Measurements from ENCODE around the gene PRKAR1B. TPM values are rescaled to one million over a fixed set of nuclear protein-coding genes. Genes with fewer than 3 reads are reported as not detected.

The PRKAR1B gene
- total RNA-seq, 2 experiments from 2014 or later: 13.1 to 13.4 TPM

GRCh38 chr7:593324-594115 is 133.6 kb downstream of the PRKAR1B start:
- H3K4me1 Mint-ChIP-seq: peaks cover 8% of the 10 kb centered on the region
- no peak overlapping the region for H3K4me3 Mint-ChIP-seq
- ChIA-PET POLR2A (interaction anchor here (1.0 to 4.4 kb wide), 2 partner anchors 9 kb away, joined by 3 to 21 read pairs; no protein-coding TSS in a partner anchor), CTCF (no interaction called here)
- no peak overlapping the region for H3K27ac Mint-ChIP-seq
- peaks cover 15% of the 10 kb centered on the region for H3K36me3 Mint-ChIP-seq (ENCODE audit: low read depth)
- DNase-seq: no peak
- H3K9me3 Mint-ChIP-seq: peaks cover 6% of the 10 kb centered on the region
- H3K27me3 Mint-ChIP-seq: no peaks in the 10 kb centered on the region

- Mint-ChIP-seq H3K27ac (no peak overlapping the region), H3K36me3 (ENCODE audit: low read depth) (peaks cover 23% of the 10 kb centered on the region), H3K4me1 (peaks cover 8% of the 10 kb centered on the region), H3K9me3 (peaks cover 10% of the 10 kb centered on the region), H3K4me3 (no peak overlapping the region), H3K27me3 (no peaks in the 10 kb centered on the region)
- ChIA-PET POLR2A (no interaction called here), CTCF (no interaction called here)
- DNase-seq: no peak
Observed at GRCh38 chr7:591856-592628, 135.0 kb downstream of the PRKAR1B start.

- ChIA-PET POLR2A (no interaction called here), CTCF (no interaction called here)
- no peak overlapping the region for H3K4me3 Mint-ChIP-seq
- DNase-seq: no peak
- peaks cover 13% of the 10 kb centered on the region for H3K9me3 Mint-ChIP-seq
- H3K36me3 Mint-ChIP-seq (ENCODE audit: low read depth): peaks cover 29% of the 10 kb centered on the region
- H3K27ac Mint-ChIP-seq: no peak overlapping the region
- H3K27me3 Mint-ChIP-seq: no peaks in the 10 kb centered on the region
- peaks cover 13% of the 10 kb centered on the region for H3K4me1 Mint-ChIP-seq
Observed at GRCh38 chr7:590731-591551, 136.1 kb downstream of the PRKAR1B start.

- Mint-ChIP-seq H3K9me3 (peaks cover 15% of the 10 kb centered on the region), H3K36me3 (ENCODE audit: low read depth) (peaks cover 32% of the 10 kb centered on the region), H3K27ac (no peak overlapping the region), H3K4me3 (no peak overlapping the region), H3K4me1 (peaks cover 21% of the 10 kb centered on the region), H3K27me3 (no peaks in the 10 kb centered on the region)
- ChIA-PET CTCF (no interaction called here), POLR2A (no interaction called here)
- no peak for DNase-seq
Observed at GRCh38 chr7:589781-590575, 137.1 kb downstream of the PRKAR1B start.

- ChIA-PET CTCF (no interaction called here), POLR2A (interaction anchor here (4.5 kb wide), 1 partner anchor 15 kb away, joined by 96 read pairs; no protein-coding TSS in a partner anchor)
- Mint-ChIP-seq H3K27ac (no peak overlapping the region), H3K4me3 (no peak overlapping the region), H3K36me3 (ENCODE audit: low read depth) (peaks cover 39% of the 10 kb centered on the region), H3K4me1 (peaks cover 37% of the 10 kb centered on the region), H3K9me3 (peaks cover 15% of the 10 kb centered on the region), H3K27me3 (no peaks in the 10 kb centered on the region)
- no peak for DNase-seq
Observed at GRCh38 chr7:587767-588166, 139.3 kb downstream of the PRKAR1B start.

- H3K36me3 Mint-ChIP-seq (ENCODE audit: low read depth): peaks cover 39% of the 10 kb centered on the region
- ChIA-PET CTCF (interaction anchor here (0.9 kb wide), 1 partner anchor 18 kb away, joined by 3 read pairs; no protein-coding TSS in a partner anchor), POLR2A (interaction anchor here (3.3 to 4.5 kb wide), 3 partner anchors 9 to 31 kb away, joined by 21 to 96 read pairs (median 36); no protein-coding TSS in a partner anchor)
- no peak overlapping the region for H3K4me3 Mint-ChIP-seq
- H3K27me3 Mint-ChIP-seq: no peaks in the 10 kb centered on the region
- peaks cover 38% of the 10 kb centered on the region for H3K4me1 Mint-ChIP-seq
- H3K27ac Mint-ChIP-seq: peak overlapping the region; percentile 77
- no peak for DNase-seq
- H3K9me3 Mint-ChIP-seq: peaks cover 15% of the 10 kb centered on the region
Observed at GRCh38 chr7:586494-586893, 140.6 kb downstream of the PRKAR1B start.

GRCh38 chr7:585873-586272 is 141.2 kb downstream of the PRKAR1B start:
- peaks cover 15% of the 10 kb centered on the region for H3K9me3 Mint-ChIP-seq
- POLR2A ChIA-PET: interaction anchor here (1.4 to 4.5 kb wide), 4 partner anchors 10 to 141 kb away, joined by 4 to 96 read pairs (median 28); partner anchors contain the start of gene PRKAR1B
- H3K27me3 Mint-ChIP-seq: no peaks in the 10 kb centered on the region
- H3K36me3 Mint-ChIP-seq (ENCODE audit: low read depth): peaks cover 39% of the 10 kb centered on the region
- H3K4me3 Mint-ChIP-seq: no peak overlapping the region
- H3K27ac Mint-ChIP-seq: peak overlapping the region; percentile 77
- peaks cover 38% of the 10 kb centered on the region for H3K4me1 Mint-ChIP-seq
- CTCF ChIA-PET: interaction anchor here (0.9 kb wide), 1 partner anchor 19 kb away, joined by 3 read pairs; no protein-coding TSS in a partner anchor
- no peak for DNase-seq

- peaks cover 15% of the 10 kb centered on the region for H3K9me3 Mint-ChIP-seq
- H3K4me3 Mint-ChIP-seq: no peak overlapping the region
- CTCF ChIA-PET: interaction anchor here (1.3 to 2.3 kb wide), 2 partner anchors 16 to 34 kb away, joined by 4 to 8 read pairs; no protein-coding TSS in a partner anchor
Observed at GRCh38 chr7:585229-585711, 141.8 kb downstream of the PRKAR1B start.

GRCh38 chr7:584820-585219 is 142.3 kb downstream of the PRKAR1B start:
- DNase-seq: no peak
- Mint-ChIP-seq H3K27me3 (no peaks in the 10 kb centered on the region), H3K4me1 (peaks cover 38% of the 10 kb centered on the region), H3K4me3 (peak overlapping the region; percentile 79), H3K36me3 (ENCODE audit: low read depth) (peaks cover 39% of the 10 kb centered on the region), H3K27ac (peak overlapping the region; percentile 88), H3K9me3 (peaks cover 15% of the 10 kb centered on the region)
- ChIA-PET POLR2A (interaction anchor here (0.7 to 4.5 kb wide), 7 partner anchors 8 to 292 kb away, joined by 3 to 96 read pairs (median 4); partner anchors contain the start of gene PRKAR1B), CTCF (interaction anchor here (1.3 to 2.3 kb wide), 2 partner anchors 17 to 35 kb away, joined by 4 to 8 read pairs; no protein-coding TSS in a partner anchor)

More at GRCh38 chr7:585229-585711, 141.8 kb downstream of the PRKAR1B start:
- peak; percentile 74 for DNase-seq
- peak overlapping the region; percentile 77 for H3K27ac Mint-ChIP-seq
- peaks cover 39% of the 10 kb centered on the region for H3K36me3 Mint-ChIP-seq (ENCODE audit: low read depth)
- H3K27me3 Mint-ChIP-seq: no peaks in the 10 kb centered on the region
- POLR2A ChIA-PET: interaction anchor here (0.7 to 4.5 kb wide), 7 partner anchors 8 to 292 kb away, joined by 3 to 96 read pairs (median 4); partner anchors contain the start of gene PRKAR1B
- H3K4me1 Mint-ChIP-seq: peaks cover 38% of the 10 kb centered on the region

GRCh38 chr7:584122-584465 is 143.0 kb downstream of the PRKAR1B start:
- POLR2A ChIA-PET: interaction anchor here (0.7 to 4.5 kb wide), 6 partner anchors 9 to 222 kb away, joined by 3 to 96 read pairs (median 12); no protein-coding TSS in a partner anchor
- DNase-seq: peak; percentile 94
- CTCF ChIA-PET: interaction anchor here (1.3 to 2.3 kb wide), 2 partner anchors 17 to 36 kb away, joined by 4 to 8 read pairs; no protein-coding TSS in a partner anchor
- peak overlapping the region; percentile 88 for H3K27ac Mint-ChIP-seq
- no peaks in the 10 kb centered on the region for H3K27me3 Mint-ChIP-seq
- H3K4me1 Mint-ChIP-seq: peaks cover 38% of the 10 kb centered on the region
- peaks cover 34% of the 10 kb centered on the region for H3K36me3 Mint-ChIP-seq (ENCODE audit: low read depth)
- peaks cover 15% of the 10 kb centered on the region for H3K9me3 Mint-ChIP-seq
- peak overlapping the region; percentile 79 for H3K4me3 Mint-ChIP-seq

GRCh38 chr7:583410-584121 is 143.5 kb downstream of the PRKAR1B start:
- Mint-ChIP-seq H3K27me3 (no peaks in the 10 kb centered on the region), H3K36me3 (ENCODE audit: low read depth) (peaks cover 29% of the 10 kb centered on the region), H3K27ac (peak overlapping the region; percentile 88), H3K4me3 (peak overlapping the region; percentile 79), H3K9me3 (peaks cover 11% of the 10 kb centered on the region), H3K4me1 (peaks cover 38% of the 10 kb centered on the region)
- CTCF ChIA-PET: interaction anchor here (1.3 to 2.3 kb wide), 2 partner anchors 18 to 36 kb away, joined by 4 to 8 read pairs; no protein-coding TSS in a partner anchor
- POLR2A ChIA-PET: interaction anchor here (0.7 to 4.5 kb wide), 6 partner anchors 10 to 221 kb away, joined by 3 to 96 read pairs (median 12); no protein-coding TSS in a partner anchor
- no peak for DNase-seq
